Small intestine (tissue), 7 donors: Measurements from ENCODE around the gene PRKAR2B. TPM values are rescaled to one million over a fixed set of nuclear protein-coding genes. Genes with fewer than 3 reads are reported as not detected.

Experiments
- DNase-seq, 2 donors: peaks; one replicate each; pipeline versions ENCODE4 v3.0.0 to v3.0.0-alpha.2; 2013
- FAIRE-seq: peaks from 2 replicates; lab custom pipeline; 2012; peaks lifted over from hg19 to GRCh38; lab: Jason Lieb, UNC
- H3K27ac ChIP-seq, 3 donors: one replicate each; pipeline ENCODE4 v1.5.1; 2013; ENCODE audit warnings: low read length in 2 of 3, mild to moderate bottlenecking in 2 of 3, control low read depth in 1 of 3, inconsistent platforms in 1 of 3, low read depth in 1 of 3, moderate library complexity in 1 of 3
- H3K27me3 ChIP-seq, 3 donors: one replicate each; pipeline ENCODE4 v1.6.1; 2013; ENCODE audit warnings: low read length in 3 of 3, inconsistent platforms in 1 of 3; ENCODE audit not compliant: control insufficient read depth in 3 of 3, insufficient read depth in 3 of 3
- H3K36me3 ChIP-seq, 3 donors: one replicate each; pipeline ENCODE4 v1.6.1; 2013; ENCODE audit warnings: low read length in 3 of 3, inconsistent platforms in 1 of 3, low read depth in 1 of 3, mild to moderate bottlenecking in 1 of 3, moderate library complexity in 1 of 3; ENCODE audit not compliant: control insufficient read depth in 3 of 3, insufficient read depth in 2 of 3
- H3K4me1 ChIP-seq, 3 donors: one replicate each; pipeline ENCODE4 v1.6.1; 2013; ENCODE audit warnings: low read length in 2 of 3, inconsistent platforms in 1 of 3, low read depth in 1 of 3, mild to moderate bottlenecking in 1 of 3, moderate library complexity in 1 of 3; ENCODE audit not compliant: control insufficient read depth in 3 of 3, insufficient read depth in 2 of 3
- H3K4me3 ChIP-seq, 3 donors: one replicate each; pipeline ENCODE4 v1.5.1; 2013; ENCODE audit warnings: low read length in 3 of 3, control low read depth in 1 of 3, inconsistent platforms in 1 of 3, low read depth in 1 of 3, mild to moderate bottlenecking in 1 of 3, moderate library complexity in 1 of 3
- H3K9me3 ChIP-seq, 2 donors: one replicate each; pipeline ENCODE4 v1.6.1; 2013; ENCODE audit warnings: low read depth in 1 of 2, low read length in 1 of 2; ENCODE audit not compliant: control insufficient read depth in 2 of 2, insufficient read depth in 1 of 2
- WGBS, 3 donors: extraction: QIAGEN DNeasy Blood & Tissue Kit; methylation state at CpG; one replicate each; pipeline ENCODE4 v1.1.7; 2013; 5-methylcytosine and 5-hydroxymethylcytosine counted together
- polyA plus RNA-seq, 4 donors: library from polyadenylated mRNA; stranded (reverse) in 3 of 4; unstranded in 1 of 4; fragments of 200-250 nt in 3 of 4; fragments of 120-200 nt in 1 of 4; gene quantifications; one replicate each; pipeline versions ENCODE4 v1.2.1 to v1.2.3, GENCODE V29; 2013
- donor health status: healthy with polysubstance abuse.
- donor health status: control.
- donor health status: control.
- donor health status: Bipolar disorder and iron deficiency.
- donor health status: healthy.

Gene PRKAR2B
- polyA plus RNA-seq, 4 donors = 0.89 to 12.9 (median 7.2) TPM

GRCh38 chr7:107203607-107204006 lies 159.1 kb downstream of the PRKAR2B start:
- no peaks in the 10 kb centered on the region for H3K27me3 ChIP-seq
- no peak overlapping the region for H3K4me3 ChIP-seq
- DNase-seq = no peak
- H3K4me1 ChIP-seq = no peaks in the 10 kb centered on the region
- H3K36me3 ChIP-seq = peaks cover 4 to 24% (median 23%) of the 10 kb centered on the region in 3 donors
- no peaks in the 10 kb centered on the region for H3K9me3 ChIP-seq
- H3K27ac ChIP-seq = no peak overlapping the region
- FAIRE-seq = no peak
- WGBS, 3 donors = 93 to 97% (median 93%) methylated on average over 7 of the region's 7 CpGs

GRCh38 chr7:107206136-107206535 lies 161.6 kb downstream of the PRKAR2B start:
- Histone ChIP-seq H3K27me3 (no peaks in the 10 kb centered on the region), H3K4me1 (no peaks in the 10 kb centered on the region), H3K36me3 (peaks cover 2 to 36% (median 19%) of the 10 kb centered on the region in 3 donors), H3K4me3 (no peak overlapping the region), H3K27ac (no peak overlapping the region), H3K9me3 (no peaks in the 10 kb centered on the region)
- DNase-seq (no peak), FAIRE-seq (no peak)
- 96 to 99% (median 96%) methylated on average over 6 of the region's 6 CpGs for WGBS, 3 donors

GRCh38 chr7:107206706-107207105 lies 162.2 kb downstream of the PRKAR2B start:
- FAIRE-seq = no peak
- Histone ChIP-seq H3K27ac (no peak overlapping the region), H3K9me3 (no peaks in the 10 kb centered on the region), H3K27me3 (no peaks in the 10 kb centered on the region), H3K4me1 (no peaks in the 10 kb centered on the region), H3K4me3 (no peak overlapping the region), H3K36me3 (peaks cover 2 to 35% (median 18%) of the 10 kb centered on the region in 3 donors)
- no peak for DNase-seq
- WGBS, 3 donors = 70 to 91% (median 79%) methylated on average over 3 of the region's 3 CpGs

- DNase-seq (no peak), FAIRE-seq (no peak)
- no peaks in the 10 kb centered on the region for H3K9me3 ChIP-seq
- no peak overlapping the region for H3K4me3 ChIP-seq
- WGBS, 3 donors = 97 to 98% (median 98%) methylated on average over 5 of the region's 5 CpGs
- H3K27ac ChIP-seq = no peak overlapping the region
- no peaks in the 10 kb centered on the region for H3K4me1 ChIP-seq
- H3K36me3 ChIP-seq = peaks cover 2 to 33% (median 13%) of the 10 kb centered on the region in 3 donors
- H3K27me3 ChIP-seq = no peaks in the 10 kb centered on the region
Observed at GRCh38 chr7:107207459-107207858, 163.0 kb downstream of the PRKAR2B start.

- no peak overlapping the region for H3K4me3 ChIP-seq
- peaks cover 0 to under 1% of the 10 kb centered on the region in 2 donors for H3K9me3 ChIP-seq
- FAIRE-seq (no peak), DNase-seq (no peak)
- H3K4me1 ChIP-seq = no peaks in the 10 kb centered on the region
- H3K36me3 ChIP-seq = peaks cover 2 to 35% (median 13%) of the 10 kb centered on the region in 3 donors
- no peaks in the 10 kb centered on the region for H3K27me3 ChIP-seq
- no peak overlapping the region for H3K27ac ChIP-seq
- 49 to 81% (median 76%) methylated on average over 3 of the region's 3 CpGs for WGBS, 3 donors
Observed at GRCh38 chr7:107208024-107208521, 163.6 kb downstream of the PRKAR2B start.

- H3K36me3 ChIP-seq = peaks cover 2 to 40% (median 13%) of the 10 kb centered on the region in 3 donors
- FAIRE-seq = no peak
- H3K4me3 ChIP-seq = no peak overlapping the region
- H3K27me3 ChIP-seq = no peaks in the 10 kb centered on the region
- no peaks in the 10 kb centered on the region for H3K4me1 ChIP-seq
- peak overlapping the region in 1 of 3 donors; percentile 27 for H3K27ac ChIP-seq
- peaks cover 0 to 6% of the 10 kb centered on the region in 2 donors for H3K9me3 ChIP-seq
- 91 to 94% (median 94%) methylated on average over 5 of the region's 5 CpGs for WGBS, 3 donors
- DNase-seq = no peak
Observed at GRCh38 chr7:107208563-107208962, 164.1 kb downstream of the PRKAR2B start.

GRCh38 chr7:107209565-107209964 lies 165.1 kb downstream of the PRKAR2B start:
- H3K27ac ChIP-seq = no peak overlapping the region
- peaks cover 2 to 38% (median 13%) of the 10 kb centered on the region in 3 donors for H3K36me3 ChIP-seq
- FAIRE-seq (no peak), DNase-seq (no peak)
- H3K27me3 ChIP-seq = no peaks in the 10 kb centered on the region
- H3K9me3 ChIP-seq = peaks cover 0 to 9% of the 10 kb centered on the region in 2 donors
- WGBS, 3 donors = 89 to 92% (median 91%) methylated on average over 4 of the region's 4 CpGs
- H3K4me1 ChIP-seq = no peaks in the 10 kb centered on the region
- H3K4me3 ChIP-seq = no peak overlapping the region

GRCh38 chr7:107210400-107210799 lies 165.9 kb downstream of the PRKAR2B start:
- FAIRE-seq (no peak), DNase-seq (no peak)
- WGBS, 3 donors = 97 to 99% (median 98%) methylated on average over 4 of the region's 4 CpGs
- peaks cover 2 to 37% (median 9%) of the 10 kb centered on the region in 3 donors for H3K36me3 ChIP-seq
- H3K4me3 ChIP-seq = no peak overlapping the region
- H3K27me3 ChIP-seq = no peaks in the 10 kb centered on the region
- H3K27ac ChIP-seq = no peak overlapping the region
- no peaks in the 10 kb centered on the region for H3K4me1 ChIP-seq
- H3K9me3 ChIP-seq = peaks cover 0 to 14% of the 10 kb centered on the region in 2 donors
